AG09309 (cell line): ENCODE results near the gene MFAP4.

Experiments
- DNase-seq: peaks from one replicate; pipeline ENCODE4 v3.0.0-alpha.2; 2010; ENCODE audit warnings: low read depth
- H3K4me3 ChIP-seq: 2 replicates; pipeline ENCODE4 v1.5.1; 2011; ENCODE audit warnings: mild to moderate bottlenecking, low read depth, low read length, moderate library complexity; ENCODE audit not compliant: control insufficient read depth
- TF ChIP-seq, protein P1 (sequence below): IDR thresholded peaks from 2 replicates; pipeline ENCODE4 v1.5.1; 2011; ENCODE audit warnings: mild to moderate bottlenecking, low read depth, low read length, inconsistent platforms; ENCODE audit not compliant: insufficient read depth, control insufficient read depth; ENCODE audit errors: missing control alignments

Gene MFAP4

DNA sequence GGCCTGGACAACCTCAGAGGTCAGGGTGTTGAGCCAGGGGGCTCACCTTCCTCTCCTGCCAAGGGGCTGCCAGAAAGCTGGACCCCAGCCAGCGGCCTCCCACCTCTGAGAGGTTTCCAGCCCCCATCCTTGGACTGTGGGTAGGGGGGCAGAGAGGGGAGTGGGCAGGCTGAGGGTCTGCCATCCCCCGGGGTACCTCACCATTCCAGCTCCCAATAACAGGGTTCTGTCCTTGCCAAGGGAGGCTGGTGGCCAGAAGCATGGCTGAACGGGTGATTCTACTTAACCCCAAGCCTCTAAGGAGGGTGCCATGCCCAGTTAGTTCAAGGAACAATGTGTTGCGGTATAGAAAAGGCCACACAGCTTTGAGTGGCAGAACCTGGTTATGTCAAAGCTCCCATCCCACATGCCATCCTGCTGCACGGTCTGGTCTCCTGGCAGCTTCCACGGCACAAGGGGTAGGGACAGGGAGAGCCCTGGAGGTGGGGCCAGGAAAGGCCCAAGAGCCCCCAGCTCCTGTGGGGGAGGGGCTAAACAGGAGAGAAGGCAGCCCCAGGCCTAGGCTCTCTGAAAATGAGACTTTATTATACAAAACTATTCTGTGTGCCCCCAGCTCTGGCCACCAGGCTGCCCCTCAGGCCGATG, 44.3 kb downstream of the MFAP4 start:
- TF ChIP-seq, protein P1, sequence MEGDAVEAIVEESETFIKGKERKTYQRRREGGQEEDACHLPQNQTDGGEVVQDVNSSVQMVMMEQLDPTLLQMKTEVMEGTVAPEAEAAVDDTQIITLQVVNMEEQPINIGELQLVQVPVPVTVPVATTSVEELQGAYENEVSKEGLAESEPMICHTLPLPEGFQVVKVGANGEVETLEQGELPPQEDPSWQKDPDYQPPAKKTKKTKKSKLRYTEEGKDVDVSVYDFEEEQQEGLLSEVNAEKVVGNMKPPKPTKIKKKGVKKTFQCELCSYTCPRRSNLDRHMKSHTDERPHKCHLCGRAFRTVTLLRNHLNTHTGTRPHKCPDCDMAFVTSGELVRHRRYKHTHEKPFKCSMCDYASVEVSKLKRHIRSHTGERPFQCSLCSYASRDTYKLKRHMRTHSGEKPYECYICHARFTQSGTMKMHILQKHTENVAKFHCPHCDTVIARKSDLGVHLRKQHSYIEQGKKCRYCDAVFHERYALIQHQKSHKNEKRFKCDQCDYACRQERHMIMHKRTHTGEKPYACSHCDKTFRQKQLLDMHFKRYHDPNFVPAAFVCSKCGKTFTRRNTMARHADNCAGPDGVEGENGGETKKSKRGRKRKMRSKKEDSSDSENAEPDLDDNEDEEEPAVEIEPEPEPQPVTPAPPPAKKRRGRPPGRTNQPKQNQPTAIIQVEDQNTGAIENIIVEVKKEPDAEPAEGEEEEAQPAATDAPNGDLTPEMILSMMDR = no peak
- no peak for DNase-seq
- H3K4me3 ChIP-seq = no peak overlapping the region

DNA sequence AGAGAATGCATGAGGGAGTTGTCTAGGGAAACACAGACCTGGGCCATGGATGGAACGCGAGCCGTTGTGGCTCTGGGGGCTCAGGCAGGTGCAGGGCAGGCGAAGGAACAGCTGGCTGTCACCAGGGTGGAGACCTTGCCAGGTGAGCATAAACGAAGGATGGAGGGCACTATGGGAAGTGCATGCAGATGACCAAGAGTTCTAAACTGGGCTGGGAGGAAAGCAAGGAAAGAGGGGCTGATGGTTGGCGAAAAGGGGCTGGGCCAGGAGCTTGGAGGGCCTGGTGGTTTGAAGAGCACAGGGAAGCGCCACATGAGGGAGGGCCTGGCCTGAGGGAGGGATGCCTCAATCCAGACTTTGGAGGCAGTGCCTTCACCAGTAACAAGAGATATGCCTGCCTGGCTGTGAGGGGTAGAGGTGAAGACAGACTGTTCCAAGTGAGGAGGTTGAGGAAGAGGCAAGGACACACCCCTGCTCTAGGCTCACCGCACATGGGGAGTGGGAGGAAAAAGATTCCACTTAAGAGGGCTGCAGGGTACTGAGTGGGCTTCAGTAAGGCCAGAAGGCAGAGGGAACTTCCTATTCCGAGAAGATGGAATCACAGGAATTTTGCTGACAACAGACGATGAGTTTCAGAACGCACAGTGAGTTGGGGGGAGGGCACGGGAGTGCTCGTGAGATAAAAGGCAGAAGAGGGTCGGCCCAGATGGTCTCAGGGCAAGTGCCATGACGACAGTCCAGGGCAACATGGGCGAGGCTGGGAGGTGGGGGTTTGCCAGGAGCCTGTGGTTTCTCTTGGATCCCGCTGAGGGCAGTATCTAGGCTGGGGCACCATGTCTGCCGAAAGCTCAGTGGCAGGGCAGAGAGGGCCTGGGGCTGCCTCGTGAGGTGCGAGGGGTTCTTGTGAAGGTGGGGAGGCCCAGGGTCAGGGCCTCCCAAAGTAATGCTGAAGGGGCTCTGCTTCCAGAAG, 45.1 kb downstream of the MFAP4 start:
- DNase-seq = no peak
- H3K4me3 ChIP-seq = no peak overlapping the region
- TF ChIP-seq, protein P1 = no peak

DNA sequence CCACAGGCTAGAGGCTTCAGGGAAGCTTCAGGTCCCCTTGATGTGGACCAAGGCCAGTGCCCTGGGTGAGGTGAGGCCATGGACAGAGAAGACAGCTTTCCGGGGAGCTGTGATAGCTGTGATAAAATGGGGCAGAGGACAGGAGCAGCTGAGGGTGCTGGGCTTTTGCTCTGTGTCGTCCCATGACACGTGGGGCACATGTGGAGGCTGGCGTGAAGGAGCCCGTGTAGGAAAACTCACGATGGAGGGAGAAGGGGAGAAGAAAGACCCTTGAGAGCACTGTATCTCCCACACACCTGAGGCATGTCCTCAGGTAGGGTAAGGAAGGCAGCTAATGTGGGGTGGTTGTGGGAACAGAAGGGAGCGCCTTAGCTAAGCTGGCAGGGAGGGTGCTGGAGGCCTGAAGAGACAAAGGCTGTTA, 45.8 kb downstream of the MFAP4 start:
- no peak for DNase-seq
- H3K4me3 ChIP-seq = no peak overlapping the region
- TF ChIP-seq, protein P1 = no peak

DNA sequence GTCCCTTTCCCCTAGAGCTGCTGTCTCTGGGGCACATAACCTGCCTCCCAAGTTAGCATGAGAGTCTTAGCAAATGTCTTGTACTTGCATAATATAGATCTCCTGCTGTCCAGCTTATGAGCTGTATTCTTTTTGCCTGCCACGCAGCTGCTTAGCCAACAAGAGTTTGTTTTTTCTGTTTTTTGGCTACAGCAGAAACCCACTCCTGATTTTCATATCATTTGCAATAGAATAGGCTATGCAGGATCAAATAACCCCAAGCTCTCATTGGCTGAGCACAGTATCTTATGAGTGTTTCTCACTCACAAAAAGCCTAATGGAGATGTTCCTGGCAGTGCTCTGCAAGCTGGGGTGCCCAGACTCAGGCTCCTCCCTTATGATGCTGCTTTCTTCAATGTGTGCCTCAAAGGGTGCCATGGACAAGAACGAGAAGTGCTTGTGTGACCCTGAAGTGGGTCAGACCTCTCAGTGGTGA, 47.6 kb downstream of the MFAP4 start:
- TF ChIP-seq, protein P1 = no peak
- DNase-seq = no peak
- no peak overlapping the region for H3K4me3 ChIP-seq

DNA sequence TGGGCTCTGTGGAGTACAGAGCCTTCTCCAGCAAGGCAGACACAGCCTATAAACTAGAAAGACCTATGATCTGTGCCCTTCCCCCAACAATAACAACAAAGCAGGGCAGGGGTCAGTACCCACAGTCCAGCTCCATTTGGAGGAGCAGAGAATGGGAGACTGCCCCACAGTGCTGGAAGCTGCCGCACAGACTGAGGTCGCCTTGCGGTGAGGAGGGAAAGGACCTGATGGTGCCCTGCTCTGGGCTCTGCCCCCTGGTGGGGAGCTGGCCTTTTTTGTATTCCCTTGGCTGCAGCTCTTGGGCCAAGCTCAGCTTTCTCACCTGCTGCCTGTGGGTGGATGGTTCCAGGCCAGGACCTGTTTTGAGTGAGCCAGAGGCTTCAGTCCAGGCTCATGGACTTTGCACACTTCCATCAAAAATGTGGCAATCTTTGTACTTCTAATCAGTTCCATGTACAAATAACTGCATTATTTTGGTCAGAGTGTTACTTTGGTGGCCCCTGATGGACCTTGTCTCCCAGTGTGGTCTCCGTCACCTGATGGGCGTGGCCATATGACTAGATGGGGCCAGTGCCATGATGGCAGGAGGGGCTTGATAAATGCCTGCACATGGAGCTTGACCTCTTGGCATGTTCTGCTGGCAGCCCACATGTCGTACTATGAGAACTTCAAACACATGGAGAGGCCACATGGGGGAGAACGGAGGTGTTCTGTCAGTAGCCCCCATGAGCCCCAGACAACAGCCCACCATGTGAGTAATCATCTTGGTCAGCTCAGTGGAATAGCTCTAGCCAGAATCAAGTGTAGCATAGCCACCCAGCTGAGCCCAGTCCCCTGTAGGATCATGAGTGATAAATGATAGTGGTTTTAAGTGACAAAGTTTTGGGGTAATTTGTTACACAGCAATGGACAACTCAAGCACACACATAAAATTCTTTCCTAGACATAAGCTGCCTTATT, 48.7 kb downstream of the MFAP4 start:
- DNase-seq = no peak
- H3K4me3 ChIP-seq = no peak overlapping the region
- TF ChIP-seq, protein P1 = peak; percentile 56

DNA sequence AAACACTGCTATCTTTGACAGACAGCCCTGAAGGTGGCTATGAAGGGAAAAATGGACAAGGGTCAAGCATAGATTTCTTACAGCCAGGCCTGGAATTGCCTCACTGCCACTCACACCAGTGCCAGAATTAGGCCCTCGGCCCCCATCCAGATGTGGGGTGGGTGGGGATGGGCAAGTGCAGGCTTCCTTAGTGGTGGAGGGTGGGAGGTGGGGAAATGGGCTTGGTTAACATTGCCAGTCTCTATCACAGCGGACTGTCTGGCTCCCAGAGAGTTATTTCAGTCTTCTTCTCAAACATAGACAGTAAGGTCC, 49.3 kb downstream of the MFAP4 start:
- H3K4me3 ChIP-seq = no peak overlapping the region
- TF ChIP-seq, protein P1 = no peak
- no peak for DNase-seq
